Calu3 (cell line): ENCODE results near the gene GPC3. TPM values are rescaled to one million over a fixed set of nuclear protein-coding genes. Genes with fewer than 3 reads are reported as not detected.

Experiments
- BruUV-seq: library from RNA; stranded (reverse); fragments of 400-500 nt; replicated peaks from 2 replicates; lab custom pipeline; 2021; lab: Mats Ljungman, UMichigan
- CTCF ChIA-PET: fragments of 300-600 bp; sonication (Branson Sonifier 250); formaldehyde crosslinking; loops from one replicate; lab custom pipeline; 2022; ENCODE audit warnings: antibody characterized with exemption; lab: Charles Lee
- DNase-seq: peaks from one replicate; pipeline ENCODE4 v3.0.0; 2022
- H3K27ac Mint-ChIP-seq: one replicate; pipeline ENCODE4 v1.8.0; 2022; ENCODE audit warnings: mixed read lengths; ENCODE audit not compliant: unreplicated experiment
- H3K27me3 Mint-ChIP-seq: one replicate; pipeline ENCODE4 v1.8.0; 2022; ENCODE audit warnings: mixed read lengths; ENCODE audit not compliant: unreplicated experiment
- H3K36me3 Mint-ChIP-seq: one replicate; pipeline ENCODE4 v1.8.0; 2022; ENCODE audit warnings: mild to moderate bottlenecking, moderate library complexity, mixed read lengths; ENCODE audit not compliant: insufficient read depth, unreplicated experiment
- H3K4me1 Mint-ChIP-seq: one replicate; pipeline ENCODE4 v1.8.0; 2022; ENCODE audit warnings: mild to moderate bottlenecking, low read depth, mixed read lengths; ENCODE audit not compliant: unreplicated experiment
- H3K4me3 Mint-ChIP-seq: one replicate; pipeline ENCODE4 v1.8.0; 2022; ENCODE audit warnings: mild to moderate bottlenecking, low read depth, moderate library complexity, mixed read lengths; ENCODE audit not compliant: unreplicated experiment
- H3K9me3 Mint-ChIP-seq: one replicate; pipeline ENCODE4 v1.8.0; 2022; ENCODE audit warnings: low read depth, mixed read lengths; ENCODE audit not compliant: unreplicated experiment
- intact Hi-C: fragments of 100-400 bp; cut with micrococcal nuclease; formaldehyde crosslinking; loops from one replicate; pipeline ENCODE4 v1.10.0; 2022; ENCODE audit not compliant: unreplicated experiment
- total RNA-seq: library from RNA; stranded (reverse); gene quantifications from 2 replicates; pipeline ENCODE4 v1.2.3, GENCODE V29; 2022
- TF ChIP-seq, protein P1 (sequence below): fragments of 200-600 bp; IDR thresholded peaks from one replicate; pipeline ENCODE4 v1.8.0; 2022; ENCODE audit warnings: antibody characterized with exemption; ENCODE audit not compliant: unreplicated experiment

GPC3 gene
- total RNA-seq, 1 experiment from 2014 or later: 2.3 TPM

DNA sequence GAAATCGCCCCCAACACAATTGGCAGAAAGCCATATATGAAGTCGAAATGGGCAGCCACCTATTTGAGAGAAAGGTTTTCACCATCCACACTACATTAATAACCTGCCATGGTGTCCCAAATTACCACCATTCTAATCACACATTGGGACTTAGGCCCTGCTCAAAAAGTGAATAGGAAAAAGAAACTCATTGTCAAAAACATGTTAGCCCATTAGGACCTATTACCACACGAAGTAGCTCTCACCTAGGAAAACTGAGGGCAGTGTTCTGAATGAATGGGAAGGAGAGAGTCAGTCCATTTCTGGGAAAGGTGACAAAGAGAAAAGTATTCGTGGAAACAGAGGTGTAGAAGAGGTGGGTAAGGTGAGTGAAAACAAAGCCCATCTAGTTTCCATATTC, 60.8 kb downstream of the GPC3 start:
- no TSS peak for BruUV-seq
- no peaks in the 10 kb centered on the region for H3K9me3 Mint-ChIP-seq
- peaks cover 12% of the 10 kb centered on the region for H3K4me1 Mint-ChIP-seq
- no peaks in the 10 kb centered on the region for H3K27me3 Mint-ChIP-seq
- intact Hi-C loops: loop anchor here (5.0 kb wide), 2 partner anchors 67 to 87 kb away; no protein-coding TSS in a partner anchor
- no peak overlapping the region for H3K27ac Mint-ChIP-seq
- DNase-seq: no peak
- CTCF ChIA-PET: no interaction called here
- no peak overlapping the region for H3K4me3 Mint-ChIP-seq
- TF ChIP-seq, protein P1, sequence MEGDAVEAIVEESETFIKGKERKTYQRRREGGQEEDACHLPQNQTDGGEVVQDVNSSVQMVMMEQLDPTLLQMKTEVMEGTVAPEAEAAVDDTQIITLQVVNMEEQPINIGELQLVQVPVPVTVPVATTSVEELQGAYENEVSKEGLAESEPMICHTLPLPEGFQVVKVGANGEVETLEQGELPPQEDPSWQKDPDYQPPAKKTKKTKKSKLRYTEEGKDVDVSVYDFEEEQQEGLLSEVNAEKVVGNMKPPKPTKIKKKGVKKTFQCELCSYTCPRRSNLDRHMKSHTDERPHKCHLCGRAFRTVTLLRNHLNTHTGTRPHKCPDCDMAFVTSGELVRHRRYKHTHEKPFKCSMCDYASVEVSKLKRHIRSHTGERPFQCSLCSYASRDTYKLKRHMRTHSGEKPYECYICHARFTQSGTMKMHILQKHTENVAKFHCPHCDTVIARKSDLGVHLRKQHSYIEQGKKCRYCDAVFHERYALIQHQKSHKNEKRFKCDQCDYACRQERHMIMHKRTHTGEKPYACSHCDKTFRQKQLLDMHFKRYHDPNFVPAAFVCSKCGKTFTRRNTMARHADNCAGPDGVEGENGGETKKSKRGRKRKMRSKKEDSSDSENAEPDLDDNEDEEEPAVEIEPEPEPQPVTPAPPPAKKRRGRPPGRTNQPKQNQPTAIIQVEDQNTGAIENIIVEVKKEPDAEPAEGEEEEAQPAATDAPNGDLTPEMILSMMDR: no peak
- no peaks in the 10 kb centered on the region for H3K36me3 Mint-ChIP-seq

DNA sequence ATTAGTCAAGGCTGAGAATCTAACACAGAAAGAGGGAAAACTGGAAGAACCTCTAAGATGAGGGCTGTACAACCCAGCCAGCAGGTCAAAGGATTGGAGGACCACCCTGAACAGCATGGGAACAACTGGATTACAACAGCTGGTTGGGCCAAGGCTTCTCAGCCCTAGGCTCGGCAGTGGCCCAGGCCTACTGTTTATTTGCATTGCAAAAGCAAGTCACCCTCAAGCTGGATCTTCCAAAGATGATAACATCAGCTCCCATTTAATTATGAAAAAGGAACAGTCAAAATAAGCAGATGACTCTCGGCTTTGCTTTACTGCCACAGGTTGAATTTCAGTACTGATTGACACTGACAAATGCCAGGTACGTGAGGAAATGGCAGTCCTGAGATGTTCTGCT, 61.8 kb downstream of the GPC3 start:
- Mint-ChIP-seq H3K4me1 (peaks cover 12% of the 10 kb centered on the region), H3K27ac (no peak overlapping the region), H3K9me3 (no peaks in the 10 kb centered on the region), H3K36me3 (no peaks in the 10 kb centered on the region), H3K27me3 (no peaks in the 10 kb centered on the region), H3K4me3 (no peak overlapping the region)
- intact Hi-C loops: loop anchor here (5.0 kb wide), 2 partner anchors 66 to 86 kb away; no protein-coding TSS in a partner anchor
- TF ChIP-seq, protein P1: no peak
- CTCF ChIA-PET: interaction anchor here (0.7 kb wide), 1 partner anchor 71 kb away, joined by 4 read pairs; no protein-coding TSS in a partner anchor
- BruUV-seq: no TSS peak
- no peak for DNase-seq

DNA sequence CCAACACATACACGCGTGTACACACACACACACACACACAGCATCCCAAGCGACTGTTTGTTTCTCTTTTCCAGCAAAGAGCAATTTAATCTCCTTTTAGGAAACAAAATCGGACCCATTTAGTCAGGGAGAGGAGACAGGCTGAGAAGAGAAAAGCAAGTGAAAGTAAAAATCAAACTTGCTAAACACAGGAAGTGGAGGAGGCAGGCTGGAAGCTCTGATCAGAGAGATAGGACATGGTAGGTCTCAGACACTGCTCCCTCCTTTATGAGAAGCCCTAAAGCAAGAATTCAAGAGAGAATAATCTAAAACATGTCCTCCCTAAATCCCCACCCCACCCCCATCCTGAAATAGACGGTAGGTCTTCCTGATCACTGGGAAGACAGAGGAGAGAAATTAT, 62.3 kb downstream of the GPC3 start:
- DNase-seq: no peak
- Mint-ChIP-seq H3K36me3 (no peaks in the 10 kb centered on the region), H3K27ac (no peak overlapping the region), H3K4me3 (no peak overlapping the region), H3K27me3 (no peaks in the 10 kb centered on the region), H3K9me3 (no peaks in the 10 kb centered on the region), H3K4me1 (peaks cover 12% of the 10 kb centered on the region)
- TF ChIP-seq, protein P1: no peak
- no TSS peak for BruUV-seq
- CTCF ChIA-PET: interaction anchor here (0.7 kb wide), 1 partner anchor 70 kb away, joined by 4 read pairs; no protein-coding TSS in a partner anchor
- intact Hi-C loops: loop anchor here (5.0 kb wide), 2 partner anchors 66 to 86 kb away; no protein-coding TSS in a partner anchor

DNA sequence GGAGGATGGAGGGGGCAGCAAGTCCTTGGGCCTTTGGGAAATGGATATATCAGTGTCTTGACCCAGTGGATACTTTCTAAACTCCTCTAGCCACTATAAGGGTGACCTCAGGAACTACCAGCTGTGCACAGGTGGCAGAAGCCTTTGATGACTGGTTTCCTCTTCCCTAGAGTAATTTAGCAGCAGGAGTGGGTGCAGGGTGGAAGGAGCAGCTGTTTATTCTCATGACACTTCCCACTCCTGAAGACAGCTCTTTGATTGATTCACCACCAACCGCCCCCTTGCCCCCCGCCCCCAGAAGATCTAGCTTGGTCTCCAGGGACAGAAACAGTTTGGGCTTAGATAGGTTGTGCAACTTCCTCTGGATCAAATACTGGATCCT, 63.0 kb downstream of the GPC3 start:
- no peak overlapping the region for H3K4me3 Mint-ChIP-seq
- peaks cover 12% of the 10 kb centered on the region for H3K4me1 Mint-ChIP-seq
- no peaks in the 10 kb centered on the region for H3K9me3 Mint-ChIP-seq
- DNase-seq: no peak
- no peaks in the 10 kb centered on the region for H3K36me3 Mint-ChIP-seq
- TF ChIP-seq, protein P1: no peak
- CTCF ChIA-PET: interaction anchor here (0.6 kb wide), 1 partner anchor 12 kb away, joined by 4 read pairs; no protein-coding TSS in a partner anchor
- no TSS peak for BruUV-seq
- no peak overlapping the region for H3K27ac Mint-ChIP-seq
- intact Hi-C loops: loop anchor here (1.0 to 5.0 kb wide), 3 partner anchors 65 to 130 kb away; no protein-coding TSS in a partner anchor
- no peaks in the 10 kb centered on the region for H3K27me3 Mint-ChIP-seq
